CD4-positive, alpha-beta T cell (primary cell): ENCODE measurements around the gene PCF11. TPM values are rescaled to one million over a fixed set of nuclear protein-coding genes. Genes with fewer than 3 reads are reported as not detected.

Source experiments
- ATAC-seq: fragments of 200-7000 bp; cut with Tn5 transposase; one replicate; pipeline ENCODE4 v1.10.0; 2022; ENCODE audit warnings: mild to moderate bottlenecking; ENCODE audit not compliant: poor library complexity
- CTCF ChIA-PET: fragments of 350-600 bp; sonication (Branson Sonifier 250); formaldehyde crosslinking; loops from one replicate; lab custom pipeline; 2021; ENCODE audit warnings: antibody characterized with exemption, inconsistent platforms; lab: Charles Lee
- POLR2A ChIA-PET: fragments of 350-600 bp; sonication (Branson Sonifier 250); formaldehyde crosslinking; loops from one replicate; lab custom pipeline; 2021; ENCODE audit warnings: antibody characterized with exemption, inconsistent platforms; lab: Charles Lee
- DNase-seq, 14 experiments: peaks; one replicate each; pipeline ENCODE4 v3.0.0-alpha.2; 2013 to 2020; ENCODE audit warnings: mixed read lengths in 2 of 14
- H3K27ac ChIP-seq, 2 donors: one replicate each; pipeline versions ENCODE4 v1.5.1 to v1.7.0; 2013; ENCODE audit warnings: low read length in 2 of 2, low read depth in 1 of 2, mild to moderate bottlenecking in 1 of 2
- H3K27me3 ChIP-seq, 2 experiments: 1 replicate in 1 of 2; 2 replicates in 1 of 2; pipeline versions ENCODE4 v1.6.1 to v1.7.0; 2013; ENCODE audit warnings: low read length in 2 of 2, control low read depth in 1 of 2, mild to moderate bottlenecking in 1 of 2, moderate library complexity in 1 of 2; ENCODE audit not compliant: insufficient read depth in 2 of 2, control insufficient read depth in 1 of 2
- H3K36me3 ChIP-seq: one replicate; pipeline ENCODE4 v1.6.1; 2013; ENCODE audit warnings: low read length, control low read depth; ENCODE audit not compliant: insufficient read depth
- H3K4me1 ChIP-seq: one replicate; pipeline ENCODE4 v1.6.1; 2013; ENCODE audit warnings: low read length, control low read depth; ENCODE audit not compliant: insufficient read depth
- H3K4me3 ChIP-seq: one replicate; pipeline ENCODE4 v1.5.1; 2013; ENCODE audit warnings: mild to moderate bottlenecking, low read length, moderate library complexity
- H3K9me3 ChIP-seq, 2 experiments: 1 replicate in 1 of 2; 2 replicates in 1 of 2; pipeline versions ENCODE4 v1.6.1 to v1.7.0; 2013; ENCODE audit warnings: low read length in 2 of 2, mild to moderate bottlenecking in 2 of 2, control low read depth in 1 of 2, moderate library complexity in 1 of 2; ENCODE audit not compliant: control insufficient read depth in 1 of 2, insufficient read depth in 1 of 2
- H3K27ac Mint-ChIP-seq: one replicate; pipeline ENCODE4 v1.8.0; 2020; ENCODE audit warnings: mixed read lengths
- H3K27me3 Mint-ChIP-seq: one replicate; pipeline ENCODE4 v1.8.0; 2021; ENCODE audit warnings: mixed read lengths
- H3K36me3 Mint-ChIP-seq: one replicate; pipeline ENCODE4 v1.8.0; 2021; ENCODE audit warnings: low read depth, mixed read lengths
- H3K4me1 Mint-ChIP-seq: one replicate; pipeline ENCODE4 v1.8.0; 2021; ENCODE audit warnings: low read depth, mixed read lengths
- H3K4me3 Mint-ChIP-seq: one replicate; pipeline ENCODE4 v1.8.0; 2020; ENCODE audit warnings: mild to moderate bottlenecking, mixed read lengths
- H3K9me3 Mint-ChIP-seq: one replicate; pipeline ENCODE4 v1.8.0; 2020; ENCODE audit warnings: mixed read lengths
- intact Hi-C, 2 experiments: fragments of 100-400 bp; cut with DNase I in 1 of 2; cut with micrococcal nuclease in 1 of 2; formaldehyde crosslinking; loops; one replicate each; pipeline versions ENCODE4 v1.15.1 to v1.9.0; 2023 to 2025; cut with DNase I, micrococcal nuclease
- total RNA-seq, 174 experiments: library from RNA in 2 of 174; stranded (reverse) in 2 of 174; gene quantifications; one replicate each; pipeline ENCODE4 v1.2.3 and lab custom pipeline; 2021 to 2026
- TF ChIP-seq, protein P1 (sequence below): fragments of 200-600 bp; IDR thresholded peaks from one replicate; pipeline ENCODE4 v1.8.0; 2022; ENCODE audit warnings: antibody characterized with exemption, mild to moderate bottlenecking

Gene PCF11
- total RNA-seq, 2 experiments from 2014 or later = 119 to 124 TPM

DNA sequence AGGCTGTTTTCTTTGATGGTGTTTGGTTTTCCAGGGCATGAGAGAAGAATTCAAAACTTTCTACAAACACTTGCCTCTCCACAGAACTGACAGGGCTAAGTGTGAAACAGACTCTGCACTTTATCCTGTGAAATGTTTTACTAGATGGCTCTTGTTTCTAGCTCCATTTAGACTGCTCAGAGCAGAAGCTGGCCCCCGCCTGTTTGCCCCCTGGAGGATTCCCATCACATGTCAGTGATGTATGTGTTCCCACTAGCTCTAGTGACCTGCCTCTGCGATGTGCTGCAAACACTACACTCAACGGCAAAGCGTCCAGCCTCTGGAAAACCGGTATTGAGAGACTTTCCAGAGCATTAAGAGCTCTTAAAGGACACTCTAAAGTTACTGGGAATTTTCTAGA, 41.4 kb upstream of the PCF11 start:
- CTCF ChIA-PET = interaction anchor here (0.7 to 0.9 kb wide), 3 partner anchors 70 to 208 kb away, joined by 3 to 4 read pairs (median 3); no protein-coding TSS in a partner anchor
- ATAC-seq (no peak), DNase-seq (no peak)
- peaks cover 52% of the 10 kb centered on the region for H3K4me1 Mint-ChIP-seq
- Histone ChIP-seq H3K4me1 (peaks cover 34% of the 10 kb centered on the region), H3K4me3 (no peak overlapping the region), H3K36me3 (no peaks in the 10 kb centered on the region), H3K27me3 (no peaks in the 10 kb centered on the region), H3K27ac (no peak overlapping the region), H3K9me3 (no peaks in the 10 kb centered on the region)
- no peaks in the 10 kb centered on the region for H3K27me3 Mint-ChIP-seq
- POLR2A ChIA-PET = interaction anchor here (2.3 to 5.9 kb wide), 3 partner anchors 41 to 44 kb away, joined by 8 to 59 read pairs (median 12); partner anchors contain the start of genes PCF11 and RAB30
- intact Hi-C loops = loop anchor here (5.0 kb wide), 2 partner anchors 38 to 43 kb away; partner anchors contain the start of gene RAB30 (in 1 of the 2)
- peak overlapping the region; percentile 72 for H3K27ac Mint-ChIP-seq
- no peaks in the 10 kb centered on the region for H3K36me3 Mint-ChIP-seq
- H3K9me3 Mint-ChIP-seq = no peaks in the 10 kb centered on the region
- TF ChIP-seq, protein P1, sequence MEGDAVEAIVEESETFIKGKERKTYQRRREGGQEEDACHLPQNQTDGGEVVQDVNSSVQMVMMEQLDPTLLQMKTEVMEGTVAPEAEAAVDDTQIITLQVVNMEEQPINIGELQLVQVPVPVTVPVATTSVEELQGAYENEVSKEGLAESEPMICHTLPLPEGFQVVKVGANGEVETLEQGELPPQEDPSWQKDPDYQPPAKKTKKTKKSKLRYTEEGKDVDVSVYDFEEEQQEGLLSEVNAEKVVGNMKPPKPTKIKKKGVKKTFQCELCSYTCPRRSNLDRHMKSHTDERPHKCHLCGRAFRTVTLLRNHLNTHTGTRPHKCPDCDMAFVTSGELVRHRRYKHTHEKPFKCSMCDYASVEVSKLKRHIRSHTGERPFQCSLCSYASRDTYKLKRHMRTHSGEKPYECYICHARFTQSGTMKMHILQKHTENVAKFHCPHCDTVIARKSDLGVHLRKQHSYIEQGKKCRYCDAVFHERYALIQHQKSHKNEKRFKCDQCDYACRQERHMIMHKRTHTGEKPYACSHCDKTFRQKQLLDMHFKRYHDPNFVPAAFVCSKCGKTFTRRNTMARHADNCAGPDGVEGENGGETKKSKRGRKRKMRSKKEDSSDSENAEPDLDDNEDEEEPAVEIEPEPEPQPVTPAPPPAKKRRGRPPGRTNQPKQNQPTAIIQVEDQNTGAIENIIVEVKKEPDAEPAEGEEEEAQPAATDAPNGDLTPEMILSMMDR = no peak
- H3K4me3 Mint-ChIP-seq = peak overlapping the region; percentile 75

GRCh38 chr11:83116015-83116641, 40.8 kb upstream of the PCF11 start:
- Histone ChIP-seq H3K27me3 (no peaks in the 10 kb centered on the region), H3K4me3 (peak overlapping the region; percentile 61), H3K4me1 (peaks cover 34% of the 10 kb centered on the region), H3K9me3 (no peaks in the 10 kb centered on the region), H3K27ac (no peak overlapping the region), H3K36me3 (no peaks in the 10 kb centered on the region)
- Mint-ChIP-seq H3K27me3 (no peaks in the 10 kb centered on the region), H3K36me3 (no peaks in the 10 kb centered on the region), H3K4me3 (peak overlapping the region; percentile 75), H3K4me1 (peaks cover 56% of the 10 kb centered on the region), H3K27ac (peak overlapping the region; percentile 85), H3K9me3 (no peaks in the 10 kb centered on the region)
- CTCF ChIA-PET = interaction anchor here (0.7 to 0.9 kb wide), 3 partner anchors 70 to 209 kb away, joined by 3 to 4 read pairs (median 3); no protein-coding TSS in a partner anchor
- intact Hi-C loops = loop anchor here (5.0 kb wide), 2 partner anchors 39 to 44 kb away; partner anchors contain the start of gene RAB30 (in 1 of the 2)
- POLR2A ChIA-PET = interaction anchor here (2.3 to 5.9 kb wide), 3 partner anchors 40 to 45 kb away, joined by 8 to 59 read pairs (median 12); partner anchors contain the start of genes PCF11 and RAB30
- ATAC-seq = no peak
- no peak for DNase-seq
- TF ChIP-seq, protein P1 = no peak

DNA sequence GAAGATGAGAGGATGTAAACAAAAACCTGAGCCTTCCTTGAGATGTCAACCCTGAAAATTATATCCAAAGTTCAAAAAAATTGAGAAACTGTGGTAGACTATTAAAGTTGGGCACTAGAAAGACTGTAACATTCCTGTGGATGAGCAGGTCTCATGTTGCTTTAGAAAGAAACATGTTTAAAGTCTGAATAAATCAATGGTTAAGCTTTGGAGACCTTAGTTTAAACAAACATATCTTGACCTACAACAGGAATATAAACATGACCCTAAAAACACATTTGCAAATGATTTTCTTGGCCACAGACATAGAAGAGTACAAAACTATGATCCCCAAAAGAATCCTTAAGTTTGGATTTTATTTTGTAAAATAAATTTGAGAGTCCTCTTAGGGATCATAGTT, 38.1 kb upstream of the PCF11 start:
- ChIA-PET CTCF (interaction anchor here (1.0 kb wide), 1 partner anchor 38 kb away, joined by 4 read pairs; the partner anchor contains the start of gene PCF11), POLR2A (interaction anchor here (0.6 to 5.9 kb wide), 4 partner anchors 12 to 139 kb away, joined by 3 to 59 read pairs (median 8); partner anchors contain the start of genes PCF11 and RAB30)
- Histone ChIP-seq H3K9me3 (no peaks in the 10 kb centered on the region), H3K4me3 (no peak overlapping the region), H3K36me3 (no peaks in the 10 kb centered on the region), H3K27me3 (no peaks in the 10 kb centered on the region), H3K4me1 (peaks cover 50% of the 10 kb centered on the region), H3K27ac (peak overlapping the region; percentile 22 to 42)
- no peak for ATAC-seq
- DNase-seq = no peak
- no peak overlapping the region for H3K4me3 Mint-ChIP-seq
- peak overlapping the region; percentile 85 for H3K27ac Mint-ChIP-seq
- H3K27me3 Mint-ChIP-seq = no peaks in the 10 kb centered on the region
- intact Hi-C loops = loop anchor here (2.0 to 5.0 kb wide), 3 partner anchors 38 to 47 kb away; partner anchors contain the start of genes PCF11 (in 1 of the 2) and RAB30 (in 1 of the 2)
- H3K4me1 Mint-ChIP-seq = peaks cover 74% of the 10 kb centered on the region
- TF ChIP-seq, protein P1 = no peak
- no peaks in the 10 kb centered on the region for H3K36me3 Mint-ChIP-seq
- no peaks in the 10 kb centered on the region for H3K9me3 Mint-ChIP-seq
